Keratinocyte (primary cell): ENCODE results near the gene ZNG1C.
"Not testable (repeated sequence)": the region's sequence is repeated elsewhere in the genome, so short reads cannot be mapped to it uniquely, and the experiment has no call there.

Experiments
- CTCF ChIP-seq, 3 experiments: IDR thresholded peaks in 1 of 3; conservative IDR thresholded peaks in 1 of 3; optimal IDR thresholded peaks in 1 of 3; 2 replicates in 2 of 3; 3 replicates in 1 of 3; pipeline versions ENCODE3 to v1.5.1; 2011; ENCODE audit warnings: low read length in 3 of 3, mild to moderate bottlenecking in 3 of 3, moderate library complexity in 2 of 3, control low read depth in 1 of 3, inconsistent platforms in 1 of 3; ENCODE audit not compliant: insufficient read depth in 2 of 3; ENCODE audit errors: extremely low read depth in 1 of 3
- EZH2 ChIP-seq: IDR thresholded peaks from one replicate; pipeline ENCODE4 v1.6.1; 2012; ENCODE audit warnings: inconsistent platforms, mild to moderate bottlenecking, low read length, moderate library complexity

GRCh38 chr9:68336639-68337339, 95.0 kb downstream of the ZNG1C start:
- TF ChIP-seq CTCF (optimal IDR thresholded peaks at IDR 0.05 in 1 of 3, IDR thresholded peaks at IDR 0.05 in 1 of 3, conservative IDR thresholded peaks at IDR 0.05 in 1 of 3; ENCODE audit: extremely low read depth in 1 of 3, insufficient read depth in 2 of 3, low read length in 3 of 3); EZH2: not testable (repeated sequence)
